Sigmoid colon (tissue), 3 donors: Measurements from ENCODE around the gene BIN1.

Experiments used
- POLR2A ChIP-seq, 2 donors: fragments of 450-650 bp; IDR thresholded peaks; one replicate each; pipeline ENCODE4 v1.6.1; 2016; ENCODE audit warnings: antibody characterized with exemption in 2 of 2, mild to moderate bottlenecking in 2 of 2, moderate library complexity in 2 of 2
- TF ChIP-seq, protein P1 (sequence below), 4 experiments: fragments of 450-650 bp in 3 of 4; fragments of 200-600 bp in 1 of 4; IDR thresholded peaks; one replicate each; pipeline ENCODE4 v1.5.1; 2016 to 2019; ENCODE audit warnings: antibody characterized with exemption in 4 of 4, mild to moderate bottlenecking in 3 of 4, moderate library complexity in 2 of 4

DNA sequence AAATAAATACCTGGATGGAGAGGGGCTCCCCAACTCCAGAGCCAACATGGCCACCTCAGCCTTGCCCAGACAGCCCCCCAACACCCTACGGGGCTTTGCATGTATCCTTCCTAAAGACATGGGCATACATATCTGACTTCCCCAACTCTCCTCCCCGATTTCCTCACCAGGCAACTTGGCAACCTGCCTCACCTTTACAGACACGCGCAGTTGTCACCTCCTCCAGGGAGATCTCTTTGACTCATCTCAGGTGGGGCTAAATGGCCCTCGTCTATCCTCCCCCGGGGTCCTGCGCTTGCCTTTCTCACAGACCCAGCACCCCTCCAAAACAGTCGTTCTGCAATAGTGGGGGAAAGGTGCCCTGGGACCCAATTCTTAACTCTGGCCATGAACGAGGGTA lies 10.6 kb upstream of the BIN1 start:
- TF ChIP-seq, protein P1, sequence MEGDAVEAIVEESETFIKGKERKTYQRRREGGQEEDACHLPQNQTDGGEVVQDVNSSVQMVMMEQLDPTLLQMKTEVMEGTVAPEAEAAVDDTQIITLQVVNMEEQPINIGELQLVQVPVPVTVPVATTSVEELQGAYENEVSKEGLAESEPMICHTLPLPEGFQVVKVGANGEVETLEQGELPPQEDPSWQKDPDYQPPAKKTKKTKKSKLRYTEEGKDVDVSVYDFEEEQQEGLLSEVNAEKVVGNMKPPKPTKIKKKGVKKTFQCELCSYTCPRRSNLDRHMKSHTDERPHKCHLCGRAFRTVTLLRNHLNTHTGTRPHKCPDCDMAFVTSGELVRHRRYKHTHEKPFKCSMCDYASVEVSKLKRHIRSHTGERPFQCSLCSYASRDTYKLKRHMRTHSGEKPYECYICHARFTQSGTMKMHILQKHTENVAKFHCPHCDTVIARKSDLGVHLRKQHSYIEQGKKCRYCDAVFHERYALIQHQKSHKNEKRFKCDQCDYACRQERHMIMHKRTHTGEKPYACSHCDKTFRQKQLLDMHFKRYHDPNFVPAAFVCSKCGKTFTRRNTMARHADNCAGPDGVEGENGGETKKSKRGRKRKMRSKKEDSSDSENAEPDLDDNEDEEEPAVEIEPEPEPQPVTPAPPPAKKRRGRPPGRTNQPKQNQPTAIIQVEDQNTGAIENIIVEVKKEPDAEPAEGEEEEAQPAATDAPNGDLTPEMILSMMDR (IDR thresholded peaks at IDR 0.05), result no peak
- no peak for TF ChIP-seq POLR2A (IDR thresholded peaks at IDR 0.05)
